ENCODE results near the gene ATOSA.

ATOSA gene

DNA sequence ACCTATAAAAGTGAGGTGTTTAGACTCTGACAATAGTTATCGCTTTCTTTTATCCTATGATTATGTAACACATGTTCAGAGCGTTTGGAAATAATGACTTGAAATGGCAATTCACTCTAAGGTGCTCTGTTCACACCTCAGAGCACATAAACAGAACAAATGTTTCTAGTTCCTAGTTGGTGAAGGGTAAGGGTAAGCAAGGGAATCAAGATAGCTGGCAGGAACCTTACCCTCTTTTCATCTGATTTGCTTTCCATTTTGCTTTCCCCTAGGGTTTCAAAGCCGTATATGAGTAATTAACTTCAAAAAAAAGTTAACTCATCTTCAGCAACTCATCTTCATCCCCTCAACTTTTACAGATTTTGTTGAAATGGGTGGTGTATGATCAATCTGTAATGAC, 2.3 kb upstream of the ATOSA start:
- no peak for DNase-seq

DNA sequence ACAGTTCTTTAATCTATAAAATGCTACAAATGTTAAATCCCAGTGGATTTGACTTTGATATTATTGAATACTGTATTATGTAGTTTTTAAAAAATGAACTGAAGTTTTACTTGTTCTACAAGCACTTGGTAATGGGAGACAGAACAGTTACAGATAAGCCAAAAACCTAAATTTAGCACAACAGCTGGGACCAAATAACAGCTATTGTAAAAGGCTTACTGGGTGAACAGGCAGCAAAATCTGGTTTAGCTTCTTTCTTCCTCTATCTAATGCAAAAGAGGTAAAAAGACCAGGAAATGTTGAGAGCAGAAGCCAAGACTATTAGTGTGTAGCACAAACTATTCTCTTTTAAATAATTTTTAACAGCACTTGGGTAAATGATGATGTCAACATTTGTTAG, 1.6 kb upstream of the ATOSA start:
- DNase-seq: no peak

DNA sequence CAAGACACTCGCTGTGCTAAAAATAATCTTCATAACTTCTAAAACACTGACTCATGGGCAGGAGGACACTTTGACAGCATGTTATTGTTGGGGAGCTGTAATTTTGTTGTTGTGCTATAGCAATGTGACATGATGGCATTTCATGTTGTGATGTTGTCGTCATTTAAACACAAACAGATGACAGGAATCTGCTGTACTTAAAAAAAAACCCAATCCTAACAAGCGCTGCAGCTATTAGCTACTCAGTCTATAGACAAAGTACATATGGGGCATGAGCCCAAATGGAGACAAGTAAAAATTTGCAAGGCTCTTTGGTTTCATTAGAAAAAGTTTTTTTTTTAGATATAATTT, 828 bp upstream of the ATOSA start:
- no peak for DNase-seq

DNA sequence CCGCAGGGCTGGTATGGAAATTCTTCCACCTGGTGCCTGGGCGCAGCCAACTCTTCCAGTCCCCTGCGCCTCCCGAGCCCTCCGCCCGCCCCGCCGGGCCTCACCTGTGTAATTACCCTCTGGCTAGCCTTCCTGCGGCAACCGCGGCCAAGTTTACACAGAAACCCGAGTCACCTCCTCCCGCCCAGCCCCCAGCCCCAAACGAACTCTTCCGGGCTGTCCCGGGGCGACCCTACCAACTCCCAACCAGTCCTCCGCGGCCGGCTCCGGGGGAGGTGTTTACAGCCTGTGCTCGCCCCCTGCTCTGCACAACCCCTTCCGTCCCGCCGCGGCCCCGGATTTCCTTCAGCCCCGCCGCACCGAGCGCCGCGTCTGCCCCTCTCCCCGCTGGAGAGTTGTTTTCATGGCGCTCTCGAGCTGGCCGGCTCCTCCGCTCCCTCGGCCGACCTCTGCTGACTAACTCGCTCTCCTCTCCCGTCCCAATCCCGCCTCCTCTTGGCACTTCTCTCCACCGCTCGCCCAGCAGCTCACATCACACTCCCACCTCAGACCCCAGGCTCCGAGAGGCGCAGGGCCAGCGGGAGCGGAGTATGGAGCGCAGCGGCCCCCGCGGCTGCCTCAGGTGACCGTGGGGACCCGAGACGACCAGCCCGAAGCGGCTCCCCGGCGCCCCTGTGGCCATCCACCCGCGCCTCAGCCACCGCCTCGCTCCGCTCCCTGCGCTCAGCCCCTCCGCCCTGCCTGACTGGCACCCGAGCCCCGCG, 538 bp downstream of the ATOSA start:
- no peak for DNase-seq

DNA sequence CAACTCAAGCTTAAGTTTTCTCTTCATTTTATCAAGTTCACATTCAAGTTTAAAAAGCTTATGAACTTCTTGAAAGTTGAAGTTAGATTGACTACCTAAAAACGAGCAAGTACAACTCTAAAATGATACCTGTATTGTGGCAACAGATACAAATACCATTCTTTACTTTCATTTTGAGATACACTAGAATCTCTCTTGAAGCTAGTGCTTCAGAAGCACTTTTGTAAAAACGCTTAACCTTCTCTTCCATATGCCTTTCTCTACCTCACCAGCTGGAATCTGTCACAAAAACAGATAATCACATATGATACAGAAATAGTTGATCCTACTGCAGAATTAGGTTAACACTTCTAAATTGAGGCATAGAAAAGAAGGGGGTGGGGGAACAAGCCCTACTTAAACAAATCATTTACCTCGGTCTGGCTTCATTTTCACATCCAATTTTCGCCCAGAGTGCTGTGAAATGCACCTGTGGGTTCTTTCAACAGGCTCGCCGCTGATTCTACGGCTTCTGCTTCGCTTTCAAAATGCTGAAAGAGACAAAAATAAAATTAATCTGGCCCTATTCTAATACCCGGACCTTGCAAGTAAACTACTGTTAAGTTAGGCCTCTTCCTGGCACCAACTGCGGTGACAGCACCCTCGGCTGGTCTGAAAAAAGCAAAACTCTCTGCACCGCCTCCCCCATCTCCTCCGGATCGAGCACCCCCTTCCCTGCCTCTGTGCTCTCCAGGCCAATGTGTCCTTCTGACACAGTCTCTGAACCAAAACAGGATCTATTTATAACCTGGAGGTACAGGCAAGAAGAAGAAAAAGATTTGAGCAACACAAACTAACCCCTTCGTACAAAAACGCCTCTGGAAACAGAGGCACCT, 1.4 kb downstream of the ATOSA start:
- DNase-seq: peak; percentile 20

DNA sequence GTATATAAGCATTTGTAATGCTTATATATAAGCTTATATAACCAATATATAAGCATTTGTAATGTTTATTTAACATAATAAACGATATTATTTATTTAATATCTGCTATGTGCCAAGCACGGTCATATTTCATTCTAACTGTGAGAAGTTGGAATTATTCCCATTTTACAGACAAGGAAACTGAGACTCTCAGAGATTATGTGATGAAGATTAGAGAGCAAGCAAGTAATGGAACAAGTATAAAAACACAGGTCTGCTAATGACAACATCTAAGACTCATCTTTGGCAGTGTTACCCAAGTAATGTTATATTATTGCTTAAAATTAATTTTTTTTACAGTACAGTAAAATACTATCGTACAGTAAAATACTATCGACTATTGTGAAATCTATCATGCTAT, 4.4 kb downstream of the ATOSA start:
- DNase-seq: no peak

DNA sequence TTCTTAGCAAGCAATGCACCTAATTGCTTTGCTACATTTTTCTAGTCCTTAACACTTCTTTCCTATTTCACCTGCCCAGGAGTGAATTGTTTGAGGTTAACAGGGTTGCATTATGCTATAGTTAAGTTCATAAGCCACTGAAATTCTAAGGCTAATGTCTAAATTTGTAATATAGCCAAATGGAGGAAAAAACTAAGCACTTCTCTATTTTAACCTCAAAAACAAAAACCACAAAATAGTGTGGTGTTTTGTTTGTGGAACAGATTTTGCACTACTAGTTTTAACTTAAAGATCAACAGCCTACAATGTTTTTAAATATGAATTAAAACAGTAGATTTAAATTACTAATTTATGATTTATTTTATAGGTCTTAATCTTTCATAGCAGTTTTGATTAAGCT, 5.5 kb downstream of the ATOSA start:
- DNase-seq: no peak

DNA sequence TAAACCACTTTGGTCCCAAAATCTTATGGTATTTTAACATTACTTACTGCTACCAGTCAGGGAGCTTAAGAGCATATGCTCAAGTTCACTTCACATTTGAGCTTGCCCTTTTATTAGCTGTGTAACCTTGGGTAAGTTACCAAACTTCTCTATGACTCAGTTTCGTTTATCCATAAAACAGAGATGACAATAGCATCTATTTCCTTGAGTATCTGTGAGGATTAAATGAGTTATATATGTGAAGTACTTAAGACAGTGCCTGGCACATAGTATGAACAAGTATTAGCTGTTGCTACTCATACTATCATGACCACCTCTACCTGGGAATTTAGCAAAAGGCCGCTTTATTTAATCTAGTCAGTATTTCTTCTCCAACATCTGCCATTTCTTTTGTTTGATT, 5.9 kb downstream of the ATOSA start:
- no peak for DNase-seq

DNA sequence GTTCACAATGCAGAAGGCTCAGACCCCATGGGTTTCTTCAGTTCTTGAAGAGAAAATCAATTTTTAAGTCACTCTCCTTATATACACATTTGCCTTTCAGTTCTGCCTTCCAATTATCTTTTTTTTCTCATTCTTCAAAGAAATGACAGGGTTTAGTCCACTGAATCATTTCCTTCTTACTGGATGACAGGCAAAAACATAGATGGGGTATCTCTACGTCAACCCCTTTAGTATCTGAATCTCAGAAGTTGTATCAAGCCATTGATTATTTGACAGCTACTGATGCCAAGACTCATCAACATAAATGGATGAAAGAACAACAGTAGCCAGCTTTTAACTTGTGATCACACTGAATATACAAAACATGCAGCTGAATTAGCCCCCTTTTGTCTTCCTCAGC, 6.5 kb downstream of the ATOSA start:
- DNase-seq: peak; percentile 16

DNA sequence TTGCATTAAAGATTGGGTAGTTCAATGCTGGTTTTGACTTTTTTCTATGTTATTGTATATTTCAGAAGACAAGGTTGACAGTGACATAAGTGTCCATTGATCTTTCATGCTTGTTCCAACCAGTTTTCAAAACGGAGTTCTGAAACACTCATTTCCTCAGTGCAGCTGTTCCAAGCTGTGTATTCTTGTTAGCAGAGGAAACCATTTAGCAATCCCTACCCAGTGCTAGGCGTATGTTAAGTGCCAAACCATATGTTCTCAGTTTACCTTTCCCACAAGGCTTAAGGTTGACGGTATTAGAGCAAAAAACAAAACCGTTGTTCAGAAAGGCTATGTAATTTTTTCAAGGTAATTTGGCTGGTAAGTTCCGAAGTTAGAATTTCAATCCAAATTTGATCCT, 9.1 kb downstream of the ATOSA start:
- no peak for DNase-seq

DNA sequence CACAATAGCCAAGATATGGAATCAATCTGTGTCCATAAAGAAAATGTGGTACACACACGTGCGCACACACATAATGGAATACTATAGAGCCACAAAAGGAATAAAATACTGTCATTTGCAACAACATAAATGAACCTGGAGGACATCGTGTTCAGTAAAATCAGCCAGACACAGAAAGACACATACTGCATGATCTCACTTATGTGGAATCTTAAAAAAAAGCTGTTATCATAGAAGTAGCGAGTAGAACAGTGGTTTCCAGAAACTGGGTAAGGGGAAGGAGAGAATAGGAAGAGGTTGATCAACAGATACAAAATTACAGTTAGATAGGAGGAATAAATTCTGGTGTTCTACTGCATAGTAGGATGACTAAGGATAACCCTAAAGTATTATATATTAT, 11.1 kb downstream of the ATOSA start:
- no peak for DNase-seq

DNA sequence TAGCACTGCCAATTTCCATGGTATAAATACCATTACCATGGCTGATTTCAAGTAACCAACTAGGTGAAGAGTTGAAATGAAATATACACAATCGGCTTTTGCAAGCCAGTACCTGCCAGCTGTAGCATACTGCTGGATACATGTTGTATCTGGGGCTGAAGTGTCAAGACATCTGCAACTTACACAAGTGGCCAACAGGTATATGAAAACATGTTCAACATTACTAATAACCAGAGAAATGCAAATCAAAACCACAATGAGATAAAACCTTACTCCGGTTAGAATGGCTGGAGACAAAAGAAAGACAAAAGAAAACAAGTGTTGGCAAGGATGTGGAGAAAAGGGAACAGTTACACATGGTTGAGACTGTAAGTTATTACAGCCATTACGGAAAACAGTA, 11.6 kb downstream of the ATOSA start:
- DNase-seq: no peak

DNA sequence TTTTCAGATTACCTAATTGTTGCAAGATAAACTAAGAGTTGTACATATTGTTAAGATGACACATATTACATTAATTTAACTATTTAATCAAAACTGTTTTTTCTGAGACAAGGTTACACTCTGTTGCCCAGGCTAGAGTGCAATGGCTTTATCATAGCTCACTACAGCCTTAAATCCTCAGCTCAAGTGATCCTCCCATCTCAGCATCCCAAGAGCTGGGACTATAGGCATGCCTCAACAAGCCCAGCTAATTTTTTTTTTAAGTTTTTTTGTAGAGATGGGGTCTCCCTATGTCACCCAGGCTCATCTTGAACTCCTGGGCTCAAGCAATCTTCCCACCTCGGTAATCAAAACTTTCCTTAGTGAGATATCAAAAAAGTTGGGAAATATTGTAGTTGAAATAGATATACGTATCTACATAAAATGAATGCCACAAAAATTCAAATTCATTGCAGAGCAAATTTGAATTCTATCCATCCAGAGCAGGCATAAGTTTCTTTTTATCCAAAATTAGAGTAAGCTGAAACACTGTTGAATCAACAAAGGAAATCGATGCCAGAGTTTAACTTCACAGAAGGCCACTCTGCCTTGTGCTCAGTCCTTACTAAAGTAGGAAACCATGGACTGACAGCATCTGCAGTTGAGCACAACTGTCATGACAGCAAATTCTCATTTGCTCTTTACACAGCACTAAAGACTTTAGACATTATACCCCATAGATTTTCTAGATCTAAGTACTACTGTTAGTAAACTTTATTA, 15.5 kb downstream of the ATOSA start:
- DNase-seq: no peak

DNA sequence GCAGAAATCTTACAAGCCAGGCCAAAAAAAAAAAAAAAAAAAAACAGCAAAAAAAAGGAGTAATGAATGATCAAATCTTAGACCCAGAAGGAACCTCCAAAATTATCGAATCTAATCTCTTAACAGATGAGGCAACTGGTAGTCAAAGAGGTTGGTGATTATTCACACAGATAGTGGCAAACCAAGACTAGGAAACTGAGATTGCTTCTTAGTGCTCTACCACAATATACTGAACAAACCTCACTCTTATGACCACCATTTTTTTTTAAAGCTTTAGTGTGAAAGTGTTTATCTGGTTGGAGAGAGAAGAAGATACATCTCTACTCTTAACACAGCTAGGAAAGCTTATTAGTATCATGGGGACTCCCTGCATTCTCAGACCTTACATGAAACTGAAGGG, 17.3 kb downstream of the ATOSA start:
- no peak for DNase-seq

DNA sequence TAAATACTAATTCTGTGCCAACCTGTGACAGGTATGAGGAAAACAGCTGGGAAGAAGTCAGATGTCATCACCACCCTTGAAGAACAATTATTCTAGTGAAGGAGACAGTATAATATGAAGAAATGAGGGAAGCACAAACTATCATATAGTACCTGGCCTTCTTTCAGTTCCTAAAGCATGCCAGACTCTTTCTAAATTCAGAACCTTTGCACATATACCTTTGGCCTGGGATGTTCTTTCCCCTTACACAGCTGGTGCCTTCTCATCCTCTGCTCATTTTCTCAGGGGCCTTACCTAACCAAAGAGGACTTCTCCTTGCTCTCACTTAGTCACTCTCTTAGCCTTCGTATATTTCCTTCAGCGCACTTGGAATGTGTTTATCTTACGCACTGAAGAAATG, 19.0 kb downstream of the ATOSA start:
- DNase-seq: no peak

DNA sequence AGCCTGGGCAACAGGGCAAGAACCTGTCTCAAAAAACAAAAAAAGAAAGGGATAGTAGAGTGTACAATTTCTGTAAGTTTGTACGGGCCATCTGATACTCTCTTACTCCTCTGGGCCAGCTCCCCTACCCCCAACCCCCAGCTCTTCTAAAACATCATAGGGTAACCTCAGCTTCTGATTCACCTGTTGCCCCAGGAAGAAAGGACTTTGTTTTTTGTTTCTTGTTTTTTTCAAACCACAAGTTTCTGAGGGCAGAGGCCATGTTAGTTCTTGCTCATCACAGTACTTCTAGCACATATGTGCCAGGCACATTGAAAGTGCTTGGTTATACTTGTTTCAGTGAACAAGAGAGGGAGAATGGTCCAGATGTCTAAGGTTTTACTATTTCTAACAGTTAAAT, 20.2 kb downstream of the ATOSA start:
- DNase-seq: no peak

DNA sequence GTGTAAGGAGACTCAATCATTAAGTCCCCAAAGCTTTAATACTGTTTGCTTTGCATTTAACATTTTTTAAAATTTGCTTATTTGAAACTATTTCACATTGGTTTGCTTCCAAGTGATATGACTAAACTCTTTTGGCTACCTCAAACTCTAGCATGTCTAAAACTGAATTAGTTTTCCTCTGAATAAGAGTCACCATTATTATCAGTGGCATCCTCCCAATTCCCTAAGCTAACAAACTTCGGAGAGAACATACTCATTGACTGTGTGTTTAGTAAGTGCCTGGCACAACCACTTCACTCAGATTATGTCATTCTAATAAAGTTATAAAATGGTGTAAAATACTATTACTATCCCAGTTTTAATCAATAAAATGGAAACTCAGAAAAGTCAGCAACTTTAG, 21.9 kb downstream of the ATOSA start:
- no peak for DNase-seq

DNA sequence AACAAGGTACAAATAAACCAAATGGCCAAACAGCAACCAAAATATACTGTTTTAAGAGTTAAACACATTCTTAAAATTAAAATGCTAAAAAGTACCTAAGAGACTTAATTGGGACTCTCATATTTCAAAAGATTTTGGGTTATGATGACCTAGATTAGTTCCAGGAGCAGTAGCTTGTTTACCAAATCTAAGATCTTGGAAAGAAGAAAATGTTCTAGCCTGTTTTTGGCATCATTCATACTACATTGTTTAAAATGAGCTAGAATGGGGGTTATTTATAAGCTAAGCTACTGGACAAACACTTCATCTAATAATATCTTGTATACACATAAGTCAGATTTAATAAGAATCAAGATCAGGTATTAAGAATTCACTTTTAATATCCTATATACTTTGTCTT, 22.8 kb downstream of the ATOSA start:
- DNase-seq: no peak

DNA sequence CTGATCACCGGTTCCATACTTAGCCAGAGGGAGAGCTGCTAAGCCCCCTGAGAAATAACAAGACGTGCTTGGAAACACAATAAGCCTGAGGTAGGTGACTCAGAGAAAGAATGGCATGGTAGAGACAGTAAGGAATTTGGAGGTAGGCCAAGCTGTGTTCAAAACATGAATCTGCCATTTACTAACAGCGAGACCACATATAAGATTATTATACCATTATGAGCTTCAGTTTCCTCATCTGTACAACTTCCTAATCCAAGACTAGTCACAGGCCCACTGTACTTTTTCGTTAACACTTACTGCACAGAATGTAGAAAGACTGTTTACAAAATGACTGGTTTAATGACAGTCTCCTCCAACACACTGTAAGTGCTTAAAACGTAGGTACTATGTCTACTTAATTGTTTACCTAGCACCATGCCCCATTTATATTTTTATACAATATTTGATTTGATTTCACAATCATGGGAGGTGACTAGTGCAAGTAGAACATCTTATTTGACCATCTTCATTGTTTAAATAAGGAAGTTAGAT, 25.7 kb downstream of the ATOSA start:
- no peak for DNase-seq

DNA sequence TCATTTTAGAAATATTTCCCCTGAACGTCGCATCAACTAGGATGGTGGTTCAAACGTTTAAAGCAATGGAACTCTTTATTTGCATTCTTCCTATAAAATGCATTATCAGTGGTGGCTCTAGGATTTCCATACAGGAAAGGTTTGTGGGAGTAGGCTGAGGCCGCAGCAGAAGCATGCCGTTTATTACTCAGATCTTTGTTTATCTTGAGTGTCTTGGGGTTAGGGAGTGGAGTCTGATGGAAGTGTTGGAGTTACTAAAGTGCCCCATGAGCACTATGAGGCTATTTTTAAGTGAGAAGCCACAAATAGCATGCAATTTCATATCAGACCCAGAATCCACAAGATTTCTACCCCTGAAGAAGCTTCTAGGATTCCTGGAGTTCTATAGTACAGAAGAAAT, 26.2 kb downstream of the ATOSA start:
- DNase-seq: no peak

DNA sequence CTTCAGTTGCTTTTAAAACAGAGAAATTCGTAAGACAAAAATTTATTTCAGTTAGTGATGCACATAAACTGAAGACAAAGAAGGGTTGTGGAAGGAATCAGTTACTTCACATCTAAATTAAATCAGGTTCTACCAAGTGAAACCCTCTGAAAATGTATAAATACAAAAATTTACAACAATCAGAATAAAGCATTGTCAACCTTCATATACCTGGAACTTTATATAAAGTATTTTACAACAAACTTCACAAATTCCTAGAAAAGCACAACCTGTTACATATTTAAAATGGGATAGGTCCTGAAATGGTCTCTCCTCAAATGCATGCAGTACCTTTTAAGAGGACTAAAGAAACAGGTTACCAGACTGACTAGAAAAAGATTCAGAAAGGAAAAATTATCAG, 26.9 kb downstream of the ATOSA start:
- DNase-seq: no peak

DNA sequence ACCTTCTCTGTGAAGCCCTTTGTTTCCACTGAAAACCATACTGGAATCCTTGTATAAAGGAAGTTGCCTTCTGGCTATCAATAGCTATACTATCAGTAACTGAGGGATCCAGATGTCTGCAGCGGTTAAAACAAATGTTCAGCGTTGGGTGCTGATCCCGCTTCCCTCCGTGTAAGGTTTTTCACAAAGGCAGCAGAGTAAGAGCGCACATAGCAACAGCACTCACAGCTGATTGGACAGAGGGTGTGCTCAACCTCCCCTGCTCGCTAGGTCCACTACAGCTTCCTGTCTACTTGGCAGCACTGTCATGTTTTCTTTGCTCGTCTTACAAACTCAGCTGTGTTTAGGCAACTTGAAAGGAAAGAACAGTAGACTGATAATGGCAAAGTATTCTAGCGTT, 27.3 kb downstream of the ATOSA start:
- peak; percentile 77 for DNase-seq

DNA sequence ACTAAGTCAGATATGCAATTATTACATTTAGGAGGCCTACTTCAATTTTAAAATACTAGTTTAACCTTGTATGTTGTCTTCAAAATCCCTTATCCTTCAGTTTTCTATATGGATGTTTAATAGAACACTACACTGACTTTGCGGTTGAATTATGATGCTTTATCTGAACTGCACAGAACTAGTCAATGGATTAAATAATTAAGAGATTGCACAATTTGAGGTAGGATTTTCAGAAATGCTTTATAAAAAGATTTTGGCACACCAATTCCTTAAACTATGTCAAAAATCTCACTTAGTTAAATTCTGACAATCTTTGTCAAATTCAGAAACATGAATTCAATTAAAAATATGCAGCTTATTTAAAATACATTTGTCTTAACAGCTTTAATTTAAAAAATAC, 28.1 kb downstream of the ATOSA start:
- no peak for DNase-seq

DNA sequence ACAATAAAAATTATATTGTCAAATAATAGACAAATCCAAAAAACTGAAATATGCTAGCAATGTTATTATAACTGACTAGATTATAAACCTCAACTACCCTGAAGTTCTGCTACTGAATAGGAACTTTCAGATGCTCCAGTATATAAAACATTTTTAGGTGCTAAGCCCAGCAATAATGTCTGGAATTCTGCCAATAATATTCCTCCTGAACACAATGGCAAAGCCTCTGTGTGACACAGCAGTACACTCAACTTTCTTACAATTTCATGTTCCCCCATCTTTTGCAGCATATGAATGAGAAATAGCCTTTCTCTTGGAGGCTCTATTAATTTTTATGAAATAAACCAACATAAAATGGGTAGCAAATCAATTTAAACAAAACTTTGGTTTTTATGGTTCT, 29.5 kb downstream of the ATOSA start:
- no peak for DNase-seq
